Measurements from ENCODE around the gene PLCL2.
A peak's percentile ranks its signal among the peaks of the same experiment; 100 is the strongest.
"Not testable (repeated sequence)": the region's sequence is repeated elsewhere in the genome, so short reads cannot be mapped to it uniquely, and the experiment has no call there.

The PLCL2 gene

GRCh38 chr3:16978234-16978920 lies 93.6 kb downstream of the PLCL2 start:
- DNase-seq: peak; percentile 52

DNA sequence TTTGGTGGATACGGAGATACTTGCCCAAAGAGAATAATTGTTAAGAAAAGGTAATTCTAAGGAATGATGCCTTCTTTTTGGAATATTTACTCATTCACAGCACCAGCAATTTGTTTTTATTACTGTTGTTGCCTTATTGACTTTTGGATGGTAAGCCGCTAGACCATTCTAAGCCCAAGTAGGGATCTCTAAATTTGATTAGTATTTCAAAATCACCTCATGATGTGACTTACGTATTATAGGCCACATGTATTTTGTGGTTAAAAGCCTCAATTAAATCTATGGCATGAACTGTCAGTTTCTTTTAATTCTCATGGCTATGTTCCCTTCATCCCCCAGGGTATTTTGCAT lies 94.1 kb downstream of the PLCL2 start:
- DNase-seq: no peak

GRCh38 chr3:16979769-16980515 lies 95.2 kb downstream of the PLCL2 start:
- DNase-seq: not testable (repeated sequence)

DNA sequence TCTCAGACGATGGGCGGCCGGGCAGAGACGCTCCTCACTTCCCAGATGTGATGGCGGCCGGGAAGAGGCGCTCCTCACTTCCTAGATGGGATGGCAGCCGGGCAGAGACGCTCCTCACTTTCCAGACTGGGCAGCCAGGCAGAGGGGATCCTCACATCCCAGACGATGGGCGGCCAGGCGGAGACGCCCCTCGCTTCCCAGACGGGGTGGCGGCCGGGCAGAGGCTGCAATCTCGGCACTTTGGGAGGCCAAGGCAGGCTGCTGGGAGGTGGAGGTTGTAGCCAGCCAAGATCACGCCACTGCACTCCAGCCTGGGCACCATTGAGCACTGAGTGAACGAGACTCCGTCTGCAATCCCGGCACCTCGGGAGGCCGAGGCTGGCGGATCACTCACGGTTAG lies 95.8 kb downstream of the PLCL2 start:
- DNase-seq: not testable (repeated sequence)

GRCh38 chr3:16982460-16982859 lies 97.7 kb downstream of the PLCL2 start:
- no peak for DNase-seq

- DNase-seq: no peak
These were observed 100.9 kb downstream of the PLCL2 start for GRCh38 chr3:16985608-16986007.

- no peak for DNase-seq
These were observed 102.4 kb downstream of the PLCL2 start for GRCh38 chr3:16987141-16987540.

GRCh38 chr3:16990163-16990562 lies 105.4 kb downstream of the PLCL2 start:
- no peak for DNase-seq

- DNase-seq: no peak
These were observed 107.4 kb downstream of the PLCL2 start for GRCh38 chr3:16992198-16992597.

DNA sequence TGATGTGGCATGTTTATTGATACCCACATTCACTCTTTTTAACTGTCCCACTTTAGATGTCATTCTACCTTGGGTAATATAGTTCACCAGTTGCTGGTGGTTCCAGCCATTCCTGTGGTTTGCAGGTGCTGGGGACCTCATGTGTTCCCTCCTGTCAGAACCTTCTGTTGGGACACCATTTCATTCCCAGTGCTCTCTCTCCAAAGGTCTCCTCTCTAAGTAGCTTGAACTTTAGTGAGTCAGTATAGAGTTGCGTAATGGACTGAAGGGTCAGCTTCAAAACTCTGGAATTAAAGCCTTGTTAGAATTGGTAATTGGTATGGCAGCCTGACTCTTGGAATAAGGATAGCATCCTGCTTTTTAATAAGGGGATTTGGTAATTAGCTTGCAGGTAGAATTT lies 108.5 kb downstream of the PLCL2 start:
- peak; percentile 34 for DNase-seq

GRCh38 chr3:16994854-16995525 lies 110.2 kb downstream of the PLCL2 start:
- DNase-seq: no peak

DNA sequence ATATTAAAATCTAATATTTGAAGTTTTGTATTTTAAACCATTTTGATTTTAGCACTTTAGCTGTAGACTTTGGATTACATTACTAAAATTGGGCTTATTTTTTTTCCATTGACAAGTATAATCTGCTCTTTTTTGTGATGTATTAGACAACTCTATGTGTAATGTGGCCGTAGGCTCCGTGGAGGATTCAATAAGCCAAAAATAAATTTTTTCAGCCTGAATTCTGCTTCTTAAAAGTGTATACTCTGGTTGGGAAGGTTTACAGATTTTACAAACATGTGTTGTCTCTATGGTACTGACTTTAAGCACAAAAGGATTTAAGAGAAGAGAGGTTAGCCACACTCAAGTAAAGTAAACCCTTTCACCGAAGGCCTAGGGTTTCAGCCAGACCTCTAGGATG lies 110.8 kb downstream of the PLCL2 start:
- no peak for DNase-seq

GRCh38 chr3:16998236-16998923 lies 113.6 kb downstream of the PLCL2 start:
- no peak for DNase-seq

GRCh38 chr3:16999161-16999560 lies 114.4 kb downstream of the PLCL2 start:
- no peak for DNase-seq

DNA sequence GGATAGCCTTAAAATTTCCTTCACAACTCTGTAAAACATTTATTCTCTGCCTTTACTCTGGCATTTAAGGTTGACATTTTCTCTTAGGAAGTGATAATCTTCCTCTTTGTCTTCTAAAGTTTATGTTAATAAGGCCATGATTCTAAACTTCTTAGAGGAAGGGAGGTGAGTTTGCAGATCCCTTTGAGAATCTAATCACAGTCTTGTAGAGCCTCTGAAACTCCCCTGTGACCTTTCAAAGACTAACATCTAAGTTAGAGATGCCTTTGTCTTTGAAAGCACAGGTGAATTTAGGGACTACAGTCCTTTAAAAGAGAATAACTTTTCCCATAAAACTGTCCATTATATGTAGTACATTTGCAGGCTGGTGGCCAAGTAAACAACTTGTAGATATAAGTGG lies 115.1 kb downstream of the PLCL2 start:
- no peak for DNase-seq

GRCh38 chr3:17003457-17003856 lies 118.7 kb downstream of the PLCL2 start:
- no peak for DNase-seq

DNA sequence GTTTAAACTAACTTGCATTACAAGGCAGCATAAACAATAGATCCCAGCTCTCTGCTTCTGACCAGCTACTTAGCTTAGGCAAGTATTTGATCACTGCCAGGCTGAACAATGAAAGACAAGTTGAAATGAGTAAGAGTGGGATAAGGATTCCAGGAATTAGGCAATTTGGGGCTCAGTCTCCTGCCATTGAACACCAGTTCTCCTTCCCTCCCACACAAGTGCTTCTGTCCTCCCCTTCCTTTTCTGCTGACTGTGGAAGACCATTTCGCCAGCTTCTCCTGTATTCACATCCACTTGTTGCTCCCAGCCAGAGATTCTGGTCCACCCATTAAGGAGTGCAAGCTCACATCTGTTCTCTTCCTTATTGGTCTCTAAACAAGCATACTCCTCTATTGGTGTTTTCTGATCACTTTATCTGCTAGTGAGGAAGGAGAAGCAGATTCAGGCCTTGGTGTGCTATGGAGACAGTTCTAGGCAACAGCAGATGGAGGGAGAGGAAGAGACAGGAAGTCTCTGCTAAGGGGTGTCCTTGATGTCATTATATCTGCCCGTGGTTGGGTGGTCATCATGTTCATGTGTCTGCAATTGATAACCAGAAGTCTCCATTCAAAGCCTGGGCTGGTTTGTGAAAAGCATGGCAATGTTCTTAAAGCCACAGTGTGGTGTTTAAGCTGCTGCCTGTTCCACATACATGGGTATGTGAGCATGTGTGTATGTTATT lies 121.5 kb downstream of the PLCL2 start:
- DNase-seq: no peak

DNA sequence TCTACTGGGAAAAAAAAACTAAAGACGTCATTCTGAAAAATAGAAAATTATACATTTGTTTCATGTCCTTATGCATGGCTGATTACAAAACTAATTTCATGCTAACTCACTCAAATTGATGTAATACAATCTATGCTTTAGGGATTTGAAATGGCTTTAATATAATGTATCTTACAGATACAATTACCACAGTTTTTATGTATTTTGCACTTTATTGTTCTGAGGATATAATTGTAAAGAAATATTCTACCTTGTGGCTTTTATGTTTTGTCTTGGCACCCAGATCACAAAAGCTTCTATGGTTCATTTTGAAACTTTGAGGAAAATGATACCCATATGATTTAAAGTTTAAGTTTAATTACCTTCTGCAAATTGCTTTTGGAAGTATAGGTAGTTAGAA lies 122.5 kb downstream of the PLCL2 start:
- DNase-seq: no peak

- peak; percentile 25 for DNase-seq
These were observed 125.1 kb downstream of the PLCL2 start for GRCh38 chr3:17009826-17010225.

GRCh38 chr3:17011728-17012338 lies 127.1 kb downstream of the PLCL2 start:
- no peak for DNase-seq

- no peak for DNase-seq
These were observed 128.3 kb downstream of the PLCL2 start for GRCh38 chr3:17013050-17013449.

DNA sequence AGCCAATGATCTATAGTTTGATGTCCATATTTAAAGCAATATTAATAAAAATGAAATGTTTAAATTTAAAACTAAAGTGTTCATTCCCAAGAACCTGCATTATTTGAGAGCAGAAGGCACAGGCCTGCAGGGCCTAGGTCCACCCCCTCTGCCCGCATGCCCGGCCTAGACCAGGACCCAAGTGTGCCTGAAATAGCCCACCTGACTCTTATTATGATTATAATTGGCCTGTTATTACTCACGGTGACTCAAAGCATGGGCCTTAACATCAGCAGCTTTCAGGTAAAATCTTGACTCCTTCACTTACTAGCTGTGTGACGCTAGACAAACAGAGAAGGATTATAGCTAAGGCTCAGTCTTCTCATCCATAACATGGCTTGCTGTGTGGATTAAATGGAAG lies 128.8 kb downstream of the PLCL2 start:
- DNase-seq: no peak

All from fibroblast of skin of scalp (primary cell).